Measurements from ENCODE around the gene ENTPD8.

ENTPD8 gene

DNA sequence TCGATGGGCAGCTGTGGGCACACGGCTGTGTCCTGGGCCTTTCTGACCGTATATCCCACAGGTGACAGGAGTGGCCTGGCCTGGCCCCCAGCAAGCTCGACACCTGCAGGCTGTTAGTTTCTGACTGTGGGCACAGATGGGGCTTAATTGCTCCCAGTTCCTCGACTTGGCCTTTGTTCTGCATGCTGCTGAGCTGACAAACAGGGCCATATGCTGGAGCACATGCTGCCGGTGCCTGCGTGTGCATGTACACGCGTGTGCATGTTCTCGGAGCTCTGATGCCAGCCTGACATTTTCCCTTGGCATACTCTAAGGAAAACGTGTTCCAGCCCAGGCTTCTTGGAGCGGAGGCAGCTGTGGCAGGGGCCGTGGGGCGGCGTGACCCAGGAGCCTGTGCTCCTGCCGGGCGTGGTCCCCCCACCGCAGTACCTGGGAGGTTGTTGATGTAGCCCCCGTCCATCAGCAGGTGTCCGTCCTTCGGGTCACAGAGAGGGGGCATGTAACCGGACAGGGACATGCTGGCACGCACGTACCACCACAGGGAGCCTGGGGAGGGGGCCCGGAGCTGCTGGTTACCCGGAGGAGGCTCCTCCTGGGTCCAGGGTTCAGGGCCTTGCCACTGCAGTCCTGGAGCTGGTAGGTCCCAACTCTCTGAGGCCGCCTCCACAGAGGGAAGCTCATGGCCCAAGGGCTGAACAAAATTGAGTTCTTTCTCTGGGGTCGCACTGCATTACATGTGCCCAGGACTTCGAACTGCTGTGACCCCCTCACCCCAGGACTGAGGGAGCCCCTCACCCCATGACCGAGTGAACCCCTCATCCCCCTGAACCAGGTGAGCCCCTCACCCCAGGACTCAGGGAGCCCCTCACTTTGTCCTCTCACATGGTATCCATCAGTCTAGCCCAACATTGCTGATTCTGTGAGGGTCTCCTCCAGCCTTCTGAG, 22.1 kb upstream of the ENTPD8 start:
- TF ChIP-seq, protein P1, sequence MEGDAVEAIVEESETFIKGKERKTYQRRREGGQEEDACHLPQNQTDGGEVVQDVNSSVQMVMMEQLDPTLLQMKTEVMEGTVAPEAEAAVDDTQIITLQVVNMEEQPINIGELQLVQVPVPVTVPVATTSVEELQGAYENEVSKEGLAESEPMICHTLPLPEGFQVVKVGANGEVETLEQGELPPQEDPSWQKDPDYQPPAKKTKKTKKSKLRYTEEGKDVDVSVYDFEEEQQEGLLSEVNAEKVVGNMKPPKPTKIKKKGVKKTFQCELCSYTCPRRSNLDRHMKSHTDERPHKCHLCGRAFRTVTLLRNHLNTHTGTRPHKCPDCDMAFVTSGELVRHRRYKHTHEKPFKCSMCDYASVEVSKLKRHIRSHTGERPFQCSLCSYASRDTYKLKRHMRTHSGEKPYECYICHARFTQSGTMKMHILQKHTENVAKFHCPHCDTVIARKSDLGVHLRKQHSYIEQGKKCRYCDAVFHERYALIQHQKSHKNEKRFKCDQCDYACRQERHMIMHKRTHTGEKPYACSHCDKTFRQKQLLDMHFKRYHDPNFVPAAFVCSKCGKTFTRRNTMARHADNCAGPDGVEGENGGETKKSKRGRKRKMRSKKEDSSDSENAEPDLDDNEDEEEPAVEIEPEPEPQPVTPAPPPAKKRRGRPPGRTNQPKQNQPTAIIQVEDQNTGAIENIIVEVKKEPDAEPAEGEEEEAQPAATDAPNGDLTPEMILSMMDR (IDR thresholded peaks at IDR 0.05; ENCODE audit: low read depth, low read length) = no peak
- no peak for DNase-seq (ENCODE audit: extremely low read depth, low read depth)

DNA sequence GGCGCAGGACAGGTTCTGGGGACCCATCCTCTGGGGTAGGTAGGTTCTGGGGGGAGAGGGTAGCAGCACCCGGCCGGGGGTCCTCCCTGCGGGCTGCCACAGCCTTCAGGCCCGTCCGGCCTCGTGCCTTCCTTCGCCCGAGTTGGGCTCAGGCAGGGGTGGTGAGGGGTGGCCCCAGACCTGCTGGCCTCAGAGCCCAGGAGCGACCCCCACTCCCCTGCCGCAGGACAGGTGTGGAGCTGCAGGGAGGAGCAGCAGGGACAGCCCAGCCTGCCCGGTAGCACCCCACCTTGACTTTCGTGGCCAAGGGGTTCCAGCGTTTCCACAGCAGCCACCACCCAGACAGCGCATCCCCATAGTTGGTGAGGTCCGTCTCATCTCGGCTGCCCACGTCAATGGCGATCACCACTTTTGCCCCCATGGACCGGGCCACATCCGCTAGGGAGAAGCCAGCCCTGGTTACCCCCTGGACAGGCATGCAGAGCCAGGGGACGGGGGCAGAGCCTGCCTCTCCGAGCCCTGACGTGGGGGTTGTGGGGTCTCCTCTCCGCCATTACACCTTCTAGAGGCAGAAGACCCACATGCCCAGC, 21.3 kb upstream of the ENTPD8 start:
- DNase-seq (ENCODE audit: extremely low read depth, low read depth) = no peak
- TF ChIP-seq, protein P1 (IDR thresholded peaks at IDR 0.05; ENCODE audit: low read depth, low read length) = no peak

DNA sequence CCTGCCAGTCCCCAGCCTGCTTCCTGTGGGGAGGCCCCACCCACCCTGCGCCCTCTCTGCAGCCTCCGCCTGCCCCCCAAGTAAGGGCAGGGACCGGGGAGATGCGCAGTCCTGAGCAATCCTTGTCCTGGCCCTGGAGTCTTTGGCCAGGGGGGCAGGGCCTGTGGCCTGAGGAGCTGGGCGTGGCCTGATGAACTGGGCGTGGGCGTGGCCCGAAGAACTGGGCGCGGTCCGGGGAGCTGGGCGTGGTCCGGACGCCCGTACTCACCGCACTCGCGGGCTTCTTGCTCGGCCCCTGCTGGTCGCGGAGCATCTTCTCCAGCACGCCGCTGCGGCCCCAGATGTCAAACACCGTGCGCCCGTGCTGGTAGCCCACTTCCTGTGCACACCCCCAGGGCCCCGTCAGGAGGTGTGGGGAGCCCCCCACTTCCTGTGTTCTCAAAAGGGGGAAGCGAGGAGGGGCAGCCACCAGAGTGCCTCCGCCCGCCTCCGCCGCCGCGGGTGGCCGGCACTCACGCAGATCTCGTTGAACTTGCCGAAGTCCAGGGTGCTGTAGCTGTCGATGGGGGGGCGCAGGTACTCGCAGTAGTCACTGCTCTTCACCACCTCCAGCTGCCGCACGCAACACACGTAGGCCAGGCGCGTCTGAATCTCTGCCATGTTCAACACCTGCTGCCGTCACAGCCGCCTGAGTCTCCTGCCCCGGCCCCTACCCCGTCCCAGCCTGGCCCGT, 20.7 kb upstream of the ENTPD8 start:
- TF ChIP-seq, protein P1 (IDR thresholded peaks at IDR 0.05; ENCODE audit: low read depth, low read length) = no peak

DNA sequence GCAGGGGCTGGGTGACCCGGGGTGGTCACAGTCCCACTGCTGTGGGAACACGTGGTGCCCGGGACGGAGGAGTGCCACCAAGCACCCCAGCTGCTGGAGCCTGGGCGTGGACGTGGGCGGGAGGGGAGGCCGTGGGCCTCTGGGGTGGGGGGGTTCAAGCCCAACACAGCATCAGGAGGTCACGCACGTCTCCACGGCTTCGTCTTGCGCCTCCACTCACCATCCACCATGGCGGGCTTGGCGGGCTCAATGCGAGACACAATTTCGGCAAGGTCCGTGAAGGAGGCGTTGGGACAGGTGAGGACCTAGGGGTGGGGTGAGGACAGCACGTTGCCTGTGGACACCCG, 20.1 kb upstream of the ENTPD8 start:
- no peak for DNase-seq (ENCODE audit: extremely low read depth, low read depth)
- TF ChIP-seq, protein P1 (IDR thresholded peaks at IDR 0.05; ENCODE audit: low read depth, low read length) = no peak

More for the DNA sequence above, 20.7 kb upstream of the ENTPD8 start:
- no peak for DNase-seq (ENCODE audit: extremely low read depth, low read depth)

DNA sequence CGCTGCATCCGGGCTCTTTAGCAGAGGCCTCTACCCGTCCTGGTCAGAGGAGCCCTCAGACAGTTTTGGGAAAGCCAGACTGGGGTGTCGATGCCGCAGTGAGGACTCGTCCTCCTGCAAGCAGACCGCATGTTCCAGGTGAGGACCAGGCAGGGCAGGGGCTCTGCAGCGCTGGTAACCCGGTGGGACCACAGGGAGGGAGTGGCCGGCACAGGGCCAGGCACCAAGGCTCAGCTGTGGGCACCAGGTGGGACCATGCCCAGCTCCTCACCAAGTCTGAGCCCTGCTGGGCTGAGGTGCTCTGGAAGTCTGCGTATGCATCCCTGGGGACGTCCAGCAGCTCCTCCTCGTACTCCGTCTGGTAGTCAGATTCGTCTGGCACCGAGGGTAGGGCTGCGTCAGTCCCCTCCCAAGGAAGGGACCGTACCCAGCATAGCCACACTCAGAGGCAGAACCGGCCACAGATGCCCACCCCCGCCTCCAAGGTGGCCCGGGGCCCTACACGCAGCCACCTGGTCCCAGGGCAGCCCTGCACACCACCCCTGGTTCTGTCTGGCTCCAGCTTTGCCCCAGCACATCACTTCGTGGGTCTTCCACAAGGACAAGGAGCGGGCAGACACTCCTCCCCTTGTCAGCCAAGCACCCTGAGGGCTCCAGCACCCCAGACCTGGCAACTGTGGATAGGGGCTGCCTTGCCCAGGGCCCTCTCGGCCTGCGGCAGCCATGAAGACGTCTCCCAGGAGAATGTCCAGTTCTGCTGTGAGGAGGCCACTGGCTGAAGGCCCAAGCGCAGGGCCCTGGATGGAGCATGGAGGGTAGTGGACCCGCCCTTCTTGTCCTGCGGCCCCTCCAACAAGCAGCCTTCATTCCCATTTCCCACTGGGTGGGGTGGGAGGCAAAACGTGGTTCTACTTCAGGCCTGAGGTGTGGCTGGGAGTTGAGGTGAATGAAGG, 19.5 kb upstream of the ENTPD8 start:
- no peak for DNase-seq (ENCODE audit: extremely low read depth, low read depth)
- TF ChIP-seq, protein P1 (IDR thresholded peaks at IDR 0.05; ENCODE audit: low read depth, low read length) = no peak

DNA sequence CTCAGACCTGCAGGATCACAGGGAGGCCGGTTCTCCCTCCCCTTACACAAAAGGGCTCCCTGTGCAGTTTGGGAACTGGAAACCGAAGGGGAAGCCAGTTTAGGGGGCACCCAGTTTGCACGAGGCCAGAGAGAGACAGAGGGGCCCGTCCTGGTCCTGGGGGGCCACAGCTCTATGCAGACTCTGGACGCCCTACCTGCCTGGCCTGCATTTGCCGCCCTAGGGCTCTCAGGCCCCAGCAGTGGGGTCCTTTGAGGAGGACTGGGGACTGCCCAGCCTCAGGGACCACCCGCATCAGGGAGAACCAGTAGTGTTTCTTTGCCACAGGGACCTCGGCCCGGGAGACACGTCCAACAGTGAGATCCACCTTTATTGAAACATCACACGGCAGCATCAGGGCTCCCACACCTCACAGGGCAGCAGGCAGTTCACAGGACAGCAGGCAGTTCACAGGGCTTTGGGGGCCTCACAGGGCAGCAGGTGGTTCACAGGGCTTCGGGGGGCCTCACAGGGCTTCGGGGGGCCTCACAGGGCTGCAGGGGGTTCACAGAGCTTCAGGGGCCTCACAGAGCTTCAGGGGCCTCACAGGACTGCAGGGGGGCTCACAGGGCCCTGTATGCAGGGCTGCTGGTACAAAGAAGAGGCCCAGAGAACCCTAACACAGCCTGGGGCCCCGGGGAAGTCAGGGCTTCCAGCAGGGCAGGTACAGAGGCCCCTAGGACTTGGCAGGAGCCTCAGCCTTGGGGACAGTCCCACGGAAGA, 18.6 kb upstream of the ENTPD8 start:
- DNase-seq (ENCODE audit: extremely low read depth, low read depth) = no peak

More for the DNA sequence above, 18.6 kb upstream of the ENTPD8 start:
- TF ChIP-seq, protein P1 (IDR thresholded peaks at IDR 0.05; ENCODE audit: low read depth, low read length) = no peak

Measured in AG09319 (cell line).